HG03571 (cell line): ENCODE data around the gene LMAN2L.

Experiments
- ATAC-seq: cut with Tn5 transposase; IDR thresholded peaks from one replicate; pipeline ENCODE4 v1.9.1; 2021; ENCODE audit not compliant: unreplicated experiment

Gene LMAN2L

GRCh38 chr2:96739633-96740428, at the start of gene LMAN2L:
Gene LMAN2L, minus strand, starts transcription at chr2:96740064. Its CDS starts 24 bp downstream, at chr2:96740040.
- peak; percentile 97 for ATAC-seq

GRCh38 chr2:96789245-96789617, 49.4 kb upstream of the LMAN2L start:
- ATAC-seq: no peak

GRCh38 chr2:96788442-96789244, 48.8 kb upstream of the LMAN2L start:
- ATAC-seq: no peak

- ATAC-seq: no peak
Measured at GRCh38 chr2:96787411-96787810, 47.5 kb upstream of the LMAN2L start.

- ATAC-seq: no peak
Measured at GRCh38 chr2:96783388-96783787, 43.5 kb upstream of the LMAN2L start.

- ATAC-seq: no peak
Measured at GRCh38 chr2:96775160-96775559, 35.3 kb upstream of the LMAN2L start.

GRCh38 chr2:96773922-96774321, 34.1 kb upstream of the LMAN2L start:
- no peak for ATAC-seq

GRCh38 chr2:96772903-96773671, 33.2 kb upstream of the LMAN2L start:
- no peak for ATAC-seq

GRCh38 chr2:96771796-96772618, 32.1 kb upstream of the LMAN2L start:
- ATAC-seq: no peak

- ATAC-seq: no peak
Measured at GRCh38 chr2:96770442-96771202, 30.8 kb upstream of the LMAN2L start.

GRCh38 chr2:96769814-96770213, 29.9 kb upstream of the LMAN2L start:
- ATAC-seq: no peak

GRCh38 chr2:96768083-96768561, 28.3 kb upstream of the LMAN2L start:
- ATAC-seq: no peak

GRCh38 chr2:96767135-96767871, 27.4 kb upstream of the LMAN2L start:
- no peak for ATAC-seq

- no peak for ATAC-seq
Measured at GRCh38 chr2:96764253-96764637, 24.4 kb upstream of the LMAN2L start.

- no peak for ATAC-seq
Measured at GRCh38 chr2:96763511-96764252, 23.8 kb upstream of the LMAN2L start.

- ATAC-seq: no peak
Measured at GRCh38 chr2:96762529-96763311, 22.9 kb upstream of the LMAN2L start.

- ATAC-seq: no peak
Measured at GRCh38 chr2:96760986-96761832, 21.3 kb upstream of the LMAN2L start.
